K562 (cell line): Measurements from ENCODE around the gene RITA1. TPM values are rescaled to one million over a fixed set of nuclear protein-coding genes. Genes with fewer than 3 reads are reported as not detected.

Source experiments
- CEBPB ChIP-seq: fragments of 450-650 bp; IDR thresholded peaks from 2 replicates; pipeline ENCODE4 v1.6.1; 2016; ENCODE audit warnings: missing genetic modification characterization, missing compliant biosample characterization
- GMEB1 ChIP-seq: fragments of 250-450 bp; sonication (Bioruptor Pico); IDR thresholded peaks from 2 replicates; pipeline ENCODE4 v1.4.0; 2020; ENCODE audit warnings: mild to moderate bottlenecking
- HINFP ChIP-seq: fragments of 450-650 bp; conservative IDR thresholded peaks from 2 replicates; pipeline ENCODE4 v1.6.1; 2016; ENCODE audit warnings: missing genetic modification characterization, low read depth, mild to moderate bottlenecking, control low read depth, missing compliant biosample characterization
- MCM2 ChIP-seq: fragments of 450-650 bp; IDR thresholded peaks from 2 replicates; pipeline ENCODE4 v1.6.1; 2017; ENCODE audit warnings: low read depth, mild to moderate bottlenecking
- MCM5 ChIP-seq: fragments of 450-650 bp; IDR thresholded peaks from 2 replicates; pipeline ENCODE4 v1.6.1; 2016; ENCODE audit warnings: low read depth
- MYBL2 ChIP-seq, 2 experiments: fragments of 450-650 bp in 1 of 2; sonication (generic) in 1 of 2; formaldehyde crosslinking in 1 of 2; IDR thresholded peaks; 2 replicates each; pipeline versions ENCODE4 v1.6.1 to v1.8.1; 2017 to 2022; ENCODE audit warnings: borderline replicate concordance in 1 of 2, inconsistent platforms in 1 of 2, low read depth in 1 of 2, mild to moderate bottlenecking in 1 of 2, missing genetic modification reagents in 1 of 2, moderate library complexity in 1 of 2
- NBN ChIP-seq: fragments of 450-650 bp; IDR thresholded peaks from 2 replicates; pipeline ENCODE4 v1.6.1; 2016; ENCODE audit warnings: low read depth, mild to moderate bottlenecking
- NUFIP1 ChIP-seq: fragments of 450-650 bp; IDR thresholded peaks from 2 replicates; pipeline ENCODE4 v1.6.1; 2018; ENCODE audit not compliant: partially characterized antibody
- PHTF2 ChIP-seq: fragments of 250-450 bp; sonication (Bioruptor Pico); IDR thresholded peaks from 2 replicates; pipeline ENCODE4 v1.5.0; 2021; ENCODE audit warnings: mild to moderate bottlenecking
- POLR2G ChIP-seq: fragments of 200-400 bp; formaldehyde crosslinking; IDR thresholded peaks from 2 replicates; pipeline ENCODE4 v1.6.1; 2017; ENCODE audit warnings: low read depth, mild to moderate bottlenecking, antibody characterized with exemption, low read length, moderate library complexity
- SMARCE1 ChIP-seq: fragments of 450-650 bp; IDR thresholded peaks from 2 replicates; pipeline ENCODE4 v1.7.1; 2016; ENCODE audit warnings: mild to moderate bottlenecking
- THAP12 ChIP-seq: fragments of 250-450 bp; sonication (Bioruptor Pico); IDR thresholded peaks from 2 replicates; pipeline ENCODE4 v1.9.0; 2021; ENCODE audit warnings: mild to moderate bottlenecking, inconsistent platforms
- VEZF1 ChIP-seq: fragments of 200-800 bp; sonication (Bioruptor generic); IDR thresholded peaks from 2 replicates; pipeline ENCODE4 v1.6.1; 2017; ENCODE audit warnings: missing genetic modification characterization, missing compliant biosample characterization
- ZNF146 ChIP-seq: IDR thresholded peaks from one replicate; pipeline ENCODE4 v1.6.1; 2018; ENCODE audit warnings: missing compliant biosample characterization; ENCODE audit not compliant: unreplicated experiment
- ZNF184 ChIP-seq: sonication (generic); formaldehyde crosslinking; IDR thresholded peaks from 2 replicates; pipeline ENCODE4 v1.5.0; 2020; ENCODE audit warnings: missing genetic modification reagents
- ZNF512 ChIP-seq: IDR thresholded peaks from 2 replicates; pipeline ENCODE4 v1.6.1; 2016; ENCODE audit warnings: missing genetic modification characterization, missing compliant biosample characterization
- polyA plus RNA-seq, 8 experiments: library from polyadenylated mRNA; depleted of rRNA in 4 of 8; stranded (reverse) in 5 of 8; unstranded in 3 of 8; fragments of >200 nt; fragmentation: Nextera tagmentation in 2 of 8; fragmentation: Illumina TruSeq in 1 of 8; extraction: Ambion mirVana in 2 of 8; extraction: Trizol in 1 of 8; gene quantifications; 2 replicates each; pipeline versions ENCODE4 v1.2.1 to v1.2.3, GENCODE V29; 2011 to 2014; ENCODE audit warnings: inconsistent platforms in 1 of 8, missing spikeins in 1 of 8
- total RNA-seq, 7 experiments: library from RNA; depleted of rRNA in 6 of 7; stranded (reverse); fragments of >200 nt in 6 of 7; fragmentation: Illumina TruSeq in 2 of 7; extraction: Trizol in 2 of 7; gene quantifications; 2 replicates each; pipeline versions ENCODE4 v1.2.1 to v1.2.3, GENCODE V29; 2011 to 2021; ENCODE audit warnings: low replicate concordance in 1 of 7

Gene RITA1
- total and polyA plus RNA-seq, 9 of the 15 experiments (the other 6 are each of a cell fraction or from before 2014, with no cell fraction given): 2.8 to 40.4 (median 18.0) TPM

GRCh38 chr12:113161415-113162016 is 24.0 kb upstream of the RITA1 start (continued):
- TF ChIP-seq GMEB1 (CRISPR knock-in tag) (no peak), VEZF1 (CRISPR knock-in tag) (peak; percentile 69), POLR2G (peak; percentile 54), HINFP (tag) (no peak), CEBPB (tag) (no peak), NBN (no peak), ZNF512 (no peak), ZNF184 (CRISPR knock-in tag) (no peak), THAP12 (CRISPR knock-in tag) (no peak), MCM2 (no peak), ZNF146 (CRISPR knock-in tag) (no peak), PHTF2 (CRISPR knock-in tag) (no peak), MCM5 (no peak), NUFIP1 (no peak), SMARCE1 (no peak), MYBL2 (IDR thresholded peaks at IDR 0.05; ENCODE audit: low read depth) (no peak), MYBL2 (CRISPR knock-in tag; IDR thresholded peaks at IDR 0.05; ENCODE audit: borderline replicate concordance) (no peak)
